HEK293 (cell line): Measurements from ENCODE around the gene ARHGAP8.

Experiments used
- CTCF ChIA-PET: fragments of 350-600 bp; formaldehyde crosslinking; extraction: SDS; loops from one replicate; lab custom pipeline; 2021; ENCODE audit warnings: antibody characterized with exemption; lab: Yijun Ruan, JAX
- POLR2A ChIA-PET: fragments of 300-600 bp; formaldehyde crosslinking; extraction: SDS; loops from one replicate; lab custom pipeline; 2020; ENCODE audit warnings: antibody characterized with exemption, inconsistent platforms; lab: Yijun Ruan, JAX
- H3K27ac ChIP-seq: fragments of 200-500 bp; sonication (Bioruptor generic); 2 replicates; pipeline ENCODE4 v1.5.1; 2014; ENCODE audit warnings: low read depth, low read length, control low read depth, inconsistent platforms; ENCODE audit errors: extremely low read depth
- H3K36me3 ChIP-seq, 2 experiments: fragments of 200-500 bp in 1 of 2; sonication (Bioruptor generic) in 1 of 2; 1 replicate in 1 of 2; 2 replicates in 1 of 2; pipeline ENCODE4 v1.5.1; 2014 to 2017; ENCODE audit warnings: inconsistent platforms in 2 of 2, low read length in 2 of 2; ENCODE audit not compliant: control insufficient read depth in 2 of 2, insufficient read depth in 1 of 2
- H3K4me1 ChIP-seq: fragments of 200-500 bp; sonication (Bioruptor generic); 2 replicates; pipeline ENCODE4 v1.5.1; 2014; ENCODE audit warnings: mild to moderate bottlenecking, low read length, inconsistent platforms; ENCODE audit not compliant: control insufficient read depth, insufficient read depth
- H3K4me3 ChIP-seq: 2 replicates; pipeline ENCODE4 v1.5.1; 2011; ENCODE audit warnings: low read depth, mild to moderate bottlenecking, control low read depth, low read length, moderate library complexity
- H3K9me3 ChIP-seq: fragments of 200-500 bp; sonication (Bioruptor generic); 2 replicates; pipeline ENCODE4 v1.5.1; 2014; ENCODE audit warnings: low read depth, low read length, inconsistent platforms; ENCODE audit not compliant: control insufficient read depth, insufficient read depth
- FEZF1 ChIP-seq: fragments of 450-650 bp; formaldehyde crosslinking; IDR thresholded peaks from 2 replicates; pipeline ENCODE4 v1.5.1; 2016; ENCODE audit warnings: missing biosample characterization, missing genetic modification characterization
- IKZF3 ChIP-seq: fragments of 450-650 bp; IDR thresholded peaks from 2 replicates; pipeline ENCODE4 v1.5.0; 2018; ENCODE audit warnings: missing biosample characterization, mild to moderate bottlenecking, missing genetic modification characterization, moderate library complexity
- PRDM10 ChIP-seq: fragments of 450-650 bp; formaldehyde crosslinking; IDR thresholded peaks from 2 replicates; pipeline ENCODE4 v1.5.1; 2016; ENCODE audit warnings: missing biosample characterization, missing genetic modification characterization
- PRDM6 ChIP-seq: fragments of 450-650 bp; formaldehyde crosslinking; IDR thresholded peaks from 2 replicates; pipeline ENCODE4 v1.5.1; 2017; ENCODE audit warnings: missing biosample characterization, missing genetic modification characterization
- ZBTB20 ChIP-seq: fragments of 450-650 bp; formaldehyde crosslinking; IDR thresholded peaks from 2 replicates; pipeline ENCODE4 v1.5.1; 2016; ENCODE audit warnings: missing biosample characterization, missing genetic modification characterization
- ZFP69B ChIP-seq: fragments of 450-650 bp; formaldehyde crosslinking; IDR thresholded peaks from 2 replicates; pipeline ENCODE4 v1.5.1; 2016; ENCODE audit warnings: missing biosample characterization, missing genetic modification characterization
- ZNF10 ChIP-seq: fragments of 450-650 bp; formaldehyde crosslinking; IDR thresholded peaks from 2 replicates; pipeline ENCODE4 v1.5.1; 2017; ENCODE audit warnings: missing biosample characterization, missing genetic modification characterization
- ZNF175 ChIP-seq: fragments of 450-650 bp; formaldehyde crosslinking; IDR thresholded peaks from 2 replicates; pipeline ENCODE4 v1.5.1; 2016; ENCODE audit warnings: missing biosample characterization, missing genetic modification characterization
- ZNF223 ChIP-seq: fragments of 450-650 bp; formaldehyde crosslinking; IDR thresholded peaks from 2 replicates; pipeline ENCODE4 v1.5.1; 2016; ENCODE audit warnings: missing biosample characterization, missing genetic modification characterization
- ZNF292 ChIP-seq: fragments of 450-650 bp; formaldehyde crosslinking; IDR thresholded peaks from 2 replicates; pipeline ENCODE4 v1.5.1; 2016; ENCODE audit warnings: low read depth, missing biosample characterization, missing genetic modification characterization, borderline replicate concordance
- ZNF324 ChIP-seq: fragments of 450-650 bp; formaldehyde crosslinking; IDR thresholded peaks from 2 replicates; pipeline ENCODE4 v1.5.1; 2016; ENCODE audit warnings: missing biosample characterization, missing genetic modification characterization
- ZNF426 ChIP-seq: fragments of 450-650 bp; formaldehyde crosslinking; IDR thresholded peaks from 2 replicates; pipeline ENCODE4 v1.5.1; 2017; ENCODE audit warnings: missing biosample characterization, missing genetic modification characterization, mild to moderate bottlenecking, inconsistent platforms, moderate library complexity
- ZNF560 ChIP-seq: fragments of 450-650 bp; formaldehyde crosslinking; IDR thresholded peaks from 2 replicates; pipeline ENCODE4 v1.5.1; 2017; ENCODE audit warnings: missing biosample characterization, missing genetic modification characterization, borderline replicate concordance
- ZNF561 ChIP-seq: fragments of 450-650 bp; IDR thresholded peaks from 2 replicates; pipeline ENCODE4 v1.5.1; 2018; ENCODE audit warnings: missing biosample characterization, missing genetic modification characterization, borderline replicate concordance
- ZNF660 ChIP-seq: fragments of 450-650 bp; IDR thresholded peaks from 2 replicates; pipeline ENCODE4 v1.5.1; 2018; ENCODE audit warnings: missing biosample characterization, mild to moderate bottlenecking, missing genetic modification characterization
- ZNF664 ChIP-seq: fragments of 450-650 bp; formaldehyde crosslinking; IDR thresholded peaks from 2 replicates; pipeline ENCODE4 v1.5.1; 2016; ENCODE audit warnings: missing biosample characterization, missing genetic modification characterization
- ZNF670 ChIP-seq: fragments of 450-650 bp; formaldehyde crosslinking; IDR thresholded peaks from 2 replicates; pipeline ENCODE4 v1.5.1; 2016; ENCODE audit warnings: missing biosample characterization, missing genetic modification characterization, low read depth
- TF ChIP-seq, protein P1 (sequence below): fragments of 450-650 bp; formaldehyde crosslinking; IDR thresholded peaks from 2 replicates; pipeline ENCODE4 v1.5.1; 2016; ENCODE audit warnings: missing biosample characterization, missing genetic modification characterization
- TF ChIP-seq, protein P2 (sequence below): fragments of 450-650 bp; formaldehyde crosslinking; IDR thresholded peaks from 2 replicates; pipeline ENCODE4 v1.5.1; 2017; ENCODE audit warnings: missing biosample characterization, missing genetic modification characterization

ARHGAP8 gene

DNA sequence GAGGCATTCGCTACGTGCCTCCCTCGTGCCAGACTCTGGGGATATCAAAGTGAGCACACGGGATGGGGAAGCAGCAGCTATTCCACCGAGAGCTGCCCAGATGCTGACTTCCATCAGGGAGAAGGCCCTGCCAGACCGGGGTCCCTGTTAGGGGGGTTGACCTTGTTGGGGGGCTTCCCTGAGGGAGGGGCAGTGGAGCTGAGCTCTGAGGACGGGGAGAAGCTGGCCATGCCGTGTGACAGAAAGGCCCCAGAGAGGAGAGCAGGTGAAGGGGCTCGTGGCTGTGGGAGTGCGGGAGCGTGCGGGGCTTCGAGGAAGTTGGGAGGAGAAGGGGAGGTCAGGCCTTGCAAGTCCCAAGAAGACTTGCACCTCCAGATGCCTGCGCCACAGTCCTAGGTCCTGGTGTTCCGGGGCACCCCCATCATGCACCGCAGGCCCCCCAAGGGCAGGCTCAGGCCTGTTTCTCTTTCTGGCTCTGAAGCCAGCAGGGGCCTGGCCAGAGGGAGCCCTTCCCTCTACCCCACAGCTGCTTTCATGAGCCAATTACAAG is 94.4 kb downstream of the ARHGAP8 start:
- Histone ChIP-seq H3K9me3 (no peaks in the 10 kb centered on the region), H3K4me1 (no peaks in the 10 kb centered on the region), H3K36me3 (peaks cover 0 to 8% of the 10 kb centered on the region in 2 experiments; a peak in 2 of 3 replicates)
- TF ChIP-seq FEZF1 (tag by site-specific recombination) (no peak), ZNF660 (tag by site-specific recombination) (no peak)
- TF ChIP-seq, all 188 proteins: peak for 0
- CTCF ChIA-PET = interaction anchor here (0.5 to 0.7 kb wide), 3 partner anchors 32 to 1732 kb away, joined by 3 read pairs; no protein-coding TSS in a partner anchor
- POLR2A ChIA-PET = no interaction called here
- H3K27ac ChIP-seq = no peak overlapping the region
- no peak overlapping the region for H3K4me3 ChIP-seq

- TF ChIP-seq, protein P1, sequence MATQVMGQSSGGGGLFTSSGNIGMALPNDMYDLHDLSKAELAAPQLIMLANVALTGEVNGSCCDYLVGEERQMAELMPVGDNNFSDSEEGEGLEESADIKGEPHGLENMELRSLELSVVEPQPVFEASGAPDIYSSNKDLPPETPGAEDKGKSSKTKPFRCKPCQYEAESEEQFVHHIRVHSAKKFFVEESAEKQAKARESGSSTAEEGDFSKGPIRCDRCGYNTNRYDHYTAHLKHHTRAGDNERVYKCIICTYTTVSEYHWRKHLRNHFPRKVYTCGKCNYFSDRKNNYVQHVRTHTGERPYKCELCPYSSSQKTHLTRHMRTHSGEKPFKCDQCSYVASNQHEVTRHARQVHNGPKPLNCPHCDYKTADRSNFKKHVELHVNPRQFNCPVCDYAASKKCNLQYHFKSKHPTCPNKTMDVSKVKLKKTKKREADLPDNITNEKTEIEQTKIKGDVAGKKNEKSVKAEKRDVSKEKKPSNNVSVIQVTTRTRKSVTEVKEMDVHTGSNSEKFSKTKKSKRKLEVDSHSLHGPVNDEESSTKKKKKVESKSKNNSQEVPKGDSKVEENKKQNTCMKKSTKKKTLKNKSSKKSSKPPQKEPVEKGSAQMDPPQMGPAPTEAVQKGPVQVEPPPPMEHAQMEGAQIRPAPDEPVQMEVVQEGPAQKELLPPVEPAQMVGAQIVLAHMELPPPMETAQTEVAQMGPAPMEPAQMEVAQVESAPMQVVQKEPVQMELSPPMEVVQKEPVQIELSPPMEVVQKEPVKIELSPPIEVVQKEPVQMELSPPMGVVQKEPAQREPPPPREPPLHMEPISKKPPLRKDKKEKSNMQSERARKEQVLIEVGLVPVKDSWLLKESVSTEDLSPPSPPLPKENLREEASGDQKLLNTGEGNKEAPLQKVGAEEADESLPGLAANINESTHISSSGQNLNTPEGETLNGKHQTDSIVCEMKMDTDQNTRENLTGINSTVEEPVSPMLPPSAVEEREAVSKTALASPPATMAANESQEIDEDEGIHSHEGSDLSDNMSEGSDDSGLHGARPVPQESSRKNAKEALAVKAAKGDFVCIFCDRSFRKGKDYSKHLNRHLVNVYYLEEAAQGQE (tag by site-specific recombination) = 0 out of 2 replicates have a peak, but pooled peaks have one; percentile 17
- TF ChIP-seq IKZF3 (tag by site-specific recombination) = no peak
- Histone ChIP-seq H3K4me1 (no peaks in the 10 kb centered on the region), H3K9me3 (no peaks in the 10 kb centered on the region), H3K27ac (no peak overlapping the region), H3K4me3 (no peak overlapping the region), H3K36me3 (peaks cover 0 to 8% of the 10 kb centered on the region in 2 experiments; a peak in 2 of 3 replicates)
- CTCF ChIA-PET = interaction anchor here (0.5 to 0.7 kb wide), 4 partner anchors 19 to 1731 kb away, joined by 3 read pairs; no protein-coding TSS in a partner anchor
- POLR2A ChIA-PET = no interaction called here
Measured at GRCh38 chr22:44847380-44847779, 95.0 kb downstream of the ARHGAP8 start.

DNA sequence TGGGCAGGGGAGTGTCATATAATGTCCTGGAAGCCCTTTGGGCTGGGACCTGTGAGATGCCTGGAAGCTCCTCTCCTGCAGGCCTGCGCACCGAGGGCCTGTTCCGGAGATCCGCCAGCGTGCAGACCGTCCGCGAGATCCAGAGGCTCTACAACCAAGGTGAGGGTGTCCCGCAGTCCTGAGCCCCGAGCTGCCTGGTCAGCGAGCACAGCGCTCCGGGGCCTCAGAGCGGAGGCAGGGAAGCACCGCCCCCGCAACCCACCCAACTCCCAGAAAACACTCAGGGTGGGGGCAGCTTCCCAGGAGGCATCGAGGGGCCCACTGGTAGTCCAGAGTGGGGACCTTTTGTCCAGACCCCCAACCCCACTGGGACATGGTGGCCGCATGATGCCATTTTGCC is 95.5 kb downstream of the ARHGAP8 start:
- peaks cover 0 to 8% of the 10 kb centered on the region in 2 experiments; a peak in 2 of 3 replicates for H3K36me3 ChIP-seq
- CTCF ChIA-PET = interaction anchor here (0.6 to 0.7 kb wide), 2 partner anchors 19 to 648 kb away, joined by 3 read pairs; no protein-coding TSS in a partner anchor
- H3K27ac ChIP-seq = no peak overlapping the region
- no peak overlapping the region for H3K4me3 ChIP-seq
- POLR2A ChIA-PET = interaction anchor here (0.6 kb wide), 1 partner anchor 160 kb away, joined by 3 read pairs; no protein-coding TSS in a partner anchor
- H3K9me3 ChIP-seq = no peaks in the 10 kb centered on the region
- H3K4me1 ChIP-seq = no peaks in the 10 kb centered on the region
- TF ChIP-seq ZNF223 (tag by site-specific recombination) (no peak), ZNF560 (tag by site-specific recombination) (no peak), ZNF426 (tag by site-specific recombination) (no peak), PRDM10 (tag by site-specific recombination) (no peak), ZNF175 (no peak), ZNF561 (tag by site-specific recombination) (no peak), ZNF10 (tag by site-specific recombination) (no peak), PRDM6 (no peak), ZNF324 (no peak), ZNF292 (tag by site-specific recombination) (no peak), ZNF664 (tag by site-specific recombination) (no peak), ZFP69B (no peak), IKZF3 (tag by site-specific recombination) (no peak), ZNF670 (tag by site-specific recombination) (no peak), ZBTB20 (tag by site-specific recombination) (no peak)
- TF ChIP-seq, protein P2, sequence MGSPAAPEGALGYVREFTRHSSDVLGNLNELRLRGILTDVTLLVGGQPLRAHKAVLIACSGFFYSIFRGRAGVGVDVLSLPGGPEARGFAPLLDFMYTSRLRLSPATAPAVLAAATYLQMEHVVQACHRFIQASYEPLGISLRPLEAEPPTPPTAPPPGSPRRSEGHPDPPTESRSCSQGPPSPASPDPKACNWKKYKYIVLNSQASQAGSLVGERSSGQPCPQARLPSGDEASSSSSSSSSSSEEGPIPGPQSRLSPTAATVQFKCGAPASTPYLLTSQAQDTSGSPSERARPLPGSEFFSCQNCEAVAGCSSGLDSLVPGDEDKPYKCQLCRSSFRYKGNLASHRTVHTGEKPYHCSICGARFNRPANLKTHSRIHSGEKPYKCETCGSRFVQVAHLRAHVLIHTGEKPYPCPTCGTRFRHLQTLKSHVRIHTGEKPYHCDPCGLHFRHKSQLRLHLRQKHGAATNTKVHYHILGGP (tag by site-specific recombination) = no peak
